HFFc6 (cell line): ENCODE data around the gene CREB5. TPM values are rescaled to one million over a fixed set of nuclear protein-coding genes. Genes with fewer than 3 reads are reported as not detected.

Experiments used
- DNase-seq: peaks from one replicate; pipeline ENCODE4 v3.0.0-alpha.2; 2018
- H3K27ac Mint-ChIP-seq: 2 replicates; pipeline ENCODE4 v1.8.0; 2020; ENCODE audit warnings: mild to moderate bottlenecking, mixed read lengths
- H3K27me3 Mint-ChIP-seq: 2 replicates; pipeline ENCODE4 v1.8.0; 2021; ENCODE audit warnings: mild to moderate bottlenecking, moderate library complexity, mixed read lengths; ENCODE audit not compliant: insufficient read depth
- H3K36me3 Mint-ChIP-seq: 2 replicates; pipeline ENCODE4 v1.8.0; 2021; ENCODE audit warnings: low read depth, mixed read lengths
- H3K4me1 Mint-ChIP-seq: 2 replicates; pipeline ENCODE4 v1.8.0; 2020; ENCODE audit warnings: low read depth, mixed read lengths
- H3K4me3 Mint-ChIP-seq: 2 replicates; pipeline ENCODE4 v1.8.0; 2020; ENCODE audit warnings: mild to moderate bottlenecking, moderate library complexity, mixed read lengths
- H3K9me3 Mint-ChIP-seq: 2 replicates; pipeline ENCODE4 v1.8.0; 2020; ENCODE audit warnings: mild to moderate bottlenecking, mixed read lengths
- total RNA-seq, 6 experiments: library from RNA; stranded (reverse); fragmentation: NEBNext Ultra II Directional; extraction: Animal tissue kit (Norgen Biotek cat#: 25700); gene quantifications; 2 replicates in 1 of 6; 3 replicates in 5 of 6; pipeline ENCODE4 v1.2.3, GENCODE V29; 2021
- TF ChIP-seq, protein P1 (sequence below): fragments of 200-600 bp; sonication (generic); IDR thresholded peaks from 2 replicates; pipeline ENCODE4 v1.5.0; 2021; ENCODE audit warnings: antibody characterized with exemption, mild to moderate bottlenecking

Gene CREB5
- total RNA-seq, 6 experiments from 2014 or later, result 0.60 to 0.90 (median 0.79) TPM

DNA sequence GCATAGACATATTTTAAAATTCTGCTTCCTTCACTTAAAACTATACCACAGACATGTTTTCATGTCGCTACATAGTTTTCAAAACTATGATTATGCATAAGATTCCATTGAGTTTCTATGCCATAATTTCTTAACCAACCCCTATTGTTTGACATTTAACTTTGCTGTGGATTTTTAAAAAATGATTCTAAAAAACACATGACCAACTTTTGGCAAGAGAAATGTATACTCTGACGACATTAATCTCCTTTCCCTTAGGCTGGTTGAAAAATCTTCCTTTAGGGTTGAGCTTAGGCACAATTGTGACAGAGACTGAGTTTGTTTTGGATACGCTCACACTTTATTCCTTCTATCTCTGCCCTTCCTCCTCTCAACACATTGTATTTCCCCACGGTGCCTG, 14.9 kb downstream of the CREB5 start:
- peaks cover 3% of the 10 kb centered on the region; the same call in 1 of the 2 replicates for H3K27me3 Mint-ChIP-seq
- H3K27ac Mint-ChIP-seq, result no peak overlapping the region
- H3K4me3 Mint-ChIP-seq, result no peak overlapping the region
- H3K9me3 Mint-ChIP-seq, result no peaks in the 10 kb centered on the region
- DNase-seq, result no peak
- TF ChIP-seq, protein P1, sequence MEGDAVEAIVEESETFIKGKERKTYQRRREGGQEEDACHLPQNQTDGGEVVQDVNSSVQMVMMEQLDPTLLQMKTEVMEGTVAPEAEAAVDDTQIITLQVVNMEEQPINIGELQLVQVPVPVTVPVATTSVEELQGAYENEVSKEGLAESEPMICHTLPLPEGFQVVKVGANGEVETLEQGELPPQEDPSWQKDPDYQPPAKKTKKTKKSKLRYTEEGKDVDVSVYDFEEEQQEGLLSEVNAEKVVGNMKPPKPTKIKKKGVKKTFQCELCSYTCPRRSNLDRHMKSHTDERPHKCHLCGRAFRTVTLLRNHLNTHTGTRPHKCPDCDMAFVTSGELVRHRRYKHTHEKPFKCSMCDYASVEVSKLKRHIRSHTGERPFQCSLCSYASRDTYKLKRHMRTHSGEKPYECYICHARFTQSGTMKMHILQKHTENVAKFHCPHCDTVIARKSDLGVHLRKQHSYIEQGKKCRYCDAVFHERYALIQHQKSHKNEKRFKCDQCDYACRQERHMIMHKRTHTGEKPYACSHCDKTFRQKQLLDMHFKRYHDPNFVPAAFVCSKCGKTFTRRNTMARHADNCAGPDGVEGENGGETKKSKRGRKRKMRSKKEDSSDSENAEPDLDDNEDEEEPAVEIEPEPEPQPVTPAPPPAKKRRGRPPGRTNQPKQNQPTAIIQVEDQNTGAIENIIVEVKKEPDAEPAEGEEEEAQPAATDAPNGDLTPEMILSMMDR, result no peak
- H3K4me1 Mint-ChIP-seq, result no peaks in the 10 kb centered on the region
- no peaks in the 10 kb centered on the region for H3K36me3 Mint-ChIP-seq

DNA sequence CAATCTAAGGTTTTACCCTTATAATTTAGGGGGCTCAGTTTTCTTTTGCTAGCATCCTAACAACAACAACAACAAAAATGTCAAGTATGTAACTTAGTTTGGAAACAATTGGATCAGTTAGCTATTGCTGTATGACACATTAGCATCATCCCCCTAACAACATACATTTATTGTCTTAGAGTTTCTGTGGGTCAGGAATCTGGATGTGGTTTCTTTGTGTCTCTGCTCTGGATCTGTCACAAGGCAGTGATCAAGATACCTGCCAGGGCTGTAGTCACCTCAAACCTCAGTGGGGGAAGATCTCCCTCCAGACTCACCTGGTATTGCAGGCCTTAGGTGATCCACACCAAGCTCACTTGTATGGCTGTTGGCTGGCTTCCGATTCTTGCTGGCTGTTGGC, 18.3 kb downstream of the CREB5 start:
- no peaks in the 10 kb centered on the region for H3K4me1 Mint-ChIP-seq

DNA sequence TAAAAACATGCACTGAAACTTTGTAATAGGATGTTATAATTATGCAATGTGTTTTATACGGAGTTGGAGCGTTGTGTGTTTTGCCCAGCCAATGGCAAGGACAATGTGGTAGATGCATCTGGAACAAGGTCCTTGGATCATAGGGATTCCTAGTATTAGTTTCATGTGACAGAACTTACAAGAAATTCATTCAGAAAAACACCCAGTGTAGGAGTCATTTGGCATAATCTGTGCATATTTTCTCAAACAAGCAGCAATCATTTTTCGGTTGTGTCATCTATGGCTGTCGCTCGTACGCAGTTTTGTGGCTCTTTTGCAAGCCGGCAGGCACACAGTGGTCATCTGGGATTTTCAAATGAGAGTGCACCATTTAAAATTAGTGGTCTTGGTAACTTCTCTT, 19.8 kb downstream of the CREB5 start:
- Mint-ChIP-seq H3K4me3 (no peak overlapping the region), H3K27me3 (peaks cover 4% of the 10 kb centered on the region; the same call in 1 of the 2 replicates), H3K27ac (no peak overlapping the region), H3K36me3 (no peaks in the 10 kb centered on the region), H3K9me3 (no peaks in the 10 kb centered on the region), H3K4me1 (no peaks in the 10 kb centered on the region)
- TF ChIP-seq, protein P1, result no peak
- no peak for DNase-seq

More for the DNA sequence above, 18.3 kb downstream of the CREB5 start:
- no peaks in the 10 kb centered on the region for H3K36me3 Mint-ChIP-seq
- TF ChIP-seq, protein P1, result no peak
- H3K27ac Mint-ChIP-seq, result no peak overlapping the region
- no peak overlapping the region for H3K4me3 Mint-ChIP-seq
- H3K9me3 Mint-ChIP-seq, result no peaks in the 10 kb centered on the region
- no peak for DNase-seq
- H3K27me3 Mint-ChIP-seq, result peaks cover 3% of the 10 kb centered on the region; the same call in 1 of the 2 replicates

DNA sequence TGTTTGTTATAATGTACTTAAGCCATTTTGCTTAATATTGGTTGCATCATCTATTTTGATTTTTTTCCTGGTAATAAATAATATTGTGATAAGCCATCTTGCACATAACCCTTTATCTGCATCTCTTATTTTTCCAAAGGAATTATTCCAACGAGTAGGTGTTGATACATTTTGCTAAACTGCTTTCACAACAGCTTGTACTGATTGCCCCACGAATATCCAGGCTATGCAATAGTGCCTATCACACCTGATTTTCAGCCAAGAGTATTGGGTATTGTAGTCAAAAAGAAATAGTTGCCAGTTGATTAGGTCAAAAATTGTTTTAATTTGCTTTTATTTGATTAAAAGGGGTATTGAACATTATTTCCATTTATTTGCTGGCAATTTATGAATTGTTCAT, 20.7 kb downstream of the CREB5 start:
- DNase-seq, result no peak
- TF ChIP-seq, protein P1, result no peak

DNA sequence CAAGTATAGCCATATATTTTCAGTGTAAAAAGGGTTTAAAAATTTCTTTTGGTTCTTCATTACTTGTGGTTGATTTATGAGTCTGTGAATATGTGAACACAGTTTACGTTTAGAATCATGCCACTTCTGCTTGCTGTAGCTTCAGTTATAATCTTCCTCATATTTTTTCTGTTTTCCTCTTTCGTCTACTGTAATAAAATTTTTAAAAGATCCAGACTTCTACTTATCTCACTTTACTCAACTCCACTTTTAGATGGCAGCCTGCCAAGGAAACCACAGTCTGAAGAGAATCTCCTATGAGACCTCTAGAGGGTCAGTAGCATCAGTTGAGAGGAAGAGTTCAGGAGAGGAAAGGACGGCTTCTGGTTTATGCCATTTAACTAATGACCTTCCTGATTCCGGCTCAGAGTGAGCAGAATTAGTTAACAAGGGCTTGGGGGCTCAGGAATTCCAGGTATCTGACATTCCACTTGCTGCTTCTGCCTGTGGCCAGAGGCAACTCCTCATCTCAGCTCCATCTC, 21.4 kb downstream of the CREB5 start:
- TF ChIP-seq, protein P1, result no peak
- Mint-ChIP-seq H3K27me3 (peaks cover 8% of the 10 kb centered on the region; the same call in 1 of the 2 replicates), H3K36me3 (no peaks in the 10 kb centered on the region), H3K4me3 (no peak overlapping the region), H3K9me3 (no peaks in the 10 kb centered on the region), H3K4me1 (no peaks in the 10 kb centered on the region), H3K27ac (no peak overlapping the region)
- no peak for DNase-seq

More for the DNA sequence above, 20.7 kb downstream of the CREB5 start:
- Mint-ChIP-seq H3K4me1 (no peaks in the 10 kb centered on the region), H3K27me3 (peaks cover 8% of the 10 kb centered on the region; the same call in 1 of the 2 replicates), H3K9me3 (no peaks in the 10 kb centered on the region), H3K4me3 (no peak overlapping the region), H3K27ac (no peak overlapping the region), H3K36me3 (no peaks in the 10 kb centered on the region)
